SK-N-SH (cell line): Measurements from ENCODE around the gene GAS1. TPM values are rescaled to one million over a fixed set of nuclear protein-coding genes. Genes with fewer than 3 reads are reported as not detected.

Experiments
- CTCF ChIA-PET: fragments of 300-600, 350-600 bp; formaldehyde crosslinking; extraction: SDS; loops from one replicate; lab custom pipeline; 2021; lab: Yijun Ruan, JAX
- POLR2A ChIA-PET: fragments of 350-600 bp; sonication (Branson Sonifier 250); formaldehyde crosslinking; extraction: SDS; loops from one replicate; lab custom pipeline; 2020; ENCODE audit warnings: antibody characterized with exemption, inconsistent platforms; lab: Yijun Ruan, JAX
- DNase-seq: peaks from one replicate; pipeline ENCODE4 v3.0.0; 2012
- H2AFZ ChIP-seq: fragments of 200-600 bp; sonication (generic); 2 replicates; pipeline ENCODE4 v1.8.1; 2016; ENCODE audit warnings: antibody characterized with exemption, mild to moderate bottlenecking, low read depth
- H3F3A ChIP-seq: fragments of 200-600 bp; sonication (generic); replicated peaks from 2 replicates; pipeline ENCODE3; 2016; ENCODE audit warnings: antibody characterized with exemption, mild to moderate bottlenecking; ENCODE audit not compliant: insufficient read depth
- H3K27ac ChIP-seq, 2 experiments: fragments of 200-500 bp in 1 of 2; fragments of 200-600 bp in 1 of 2; sonication (Bioruptor generic) in 1 of 2; sonication (generic), shearing (Covaris generic) in 1 of 2; 2 replicates each; pipeline versions ENCODE4 v1.5.1 to v1.6.1; 2014 to 2016; ENCODE audit warnings: low read depth in 2 of 2, inconsistent platforms in 1 of 2, low read length in 1 of 2, mild to moderate bottlenecking in 1 of 2, mixed read lengths in 1 of 2
- H3K27me3 ChIP-seq: fragments of 200-600 bp; sonication (generic), shearing (Covaris generic); 2 replicates; pipeline ENCODE4 v1.6.1; 2016; ENCODE audit warnings: mixed run types; ENCODE audit not compliant: insufficient read depth
- H3K36me3 ChIP-seq, 2 experiments: fragments of 200-500 bp in 1 of 2; fragments of 200-600 bp in 1 of 2; sonication (Bioruptor generic) in 1 of 2; sonication (generic) in 1 of 2; replicated peaks in 1 of 2; 2 replicates each; pipeline versions ENCODE3 to v1.5.1; 2014 to 2016; ENCODE audit warnings: low read length in 1 of 2, mild to moderate bottlenecking in 1 of 2; ENCODE audit not compliant: insufficient read depth in 2 of 2, control insufficient read depth in 1 of 2
- H3K4me1 ChIP-seq, 2 experiments: fragments of 200-500 bp in 1 of 2; fragments of 200-600 bp in 1 of 2; sonication (Bioruptor generic) in 1 of 2; sonication (generic), shearing (Covaris generic) in 1 of 2; 2 replicates each; pipeline versions ENCODE4 v1.5.1 to v1.6.1; 2014 to 2016; ENCODE audit warnings: low read depth in 1 of 2, low read length in 1 of 2, mixed run types in 1 of 2; ENCODE audit not compliant: insufficient read depth in 2 of 2, control insufficient read depth in 1 of 2
- H3K4me2 ChIP-seq: fragments of 200-600 bp; sonication (generic), shearing (Covaris generic); 2 replicates; pipeline ENCODE4 v1.6.1; 2017; ENCODE audit warnings: mixed run types
- H3K4me3 ChIP-seq, 2 experiments: fragments of 200-500 bp in 1 of 2; fragments of 200-600 bp in 1 of 2; sonication (Bioruptor generic) in 1 of 2; sonication (generic), shearing (Covaris generic) in 1 of 2; 2 replicates each; pipeline versions ENCODE4 v1.5.1 to v1.8.1; 2014 to 2016; ENCODE audit warnings: low read depth in 2 of 2, inconsistent platforms in 1 of 2, low read length in 1 of 2, mild to moderate bottlenecking in 1 of 2, mixed read lengths in 1 of 2, moderate library complexity in 1 of 2
- H3K79me2 ChIP-seq: fragments of 200-600 bp; sonication (generic); 2 replicates; pipeline ENCODE4 v1.8.1; 2017; ENCODE audit warnings: mild to moderate bottlenecking; ENCODE audit not compliant: insufficient read depth
- H3K9ac ChIP-seq: fragments of 200-600 bp; sonication (generic); 2 replicates; pipeline ENCODE4 v1.6.1; 2017; ENCODE audit warnings: mixed run types
- H3K9me2 ChIP-seq: fragments of 200-600 bp; sonication (generic); 2 replicates; pipeline ENCODE4 v1.6.1; 2017; ENCODE audit warnings: mixed run types
- H3K9me3 ChIP-seq: fragments of 200-600 bp; sonication (generic); 2 replicates; pipeline ENCODE4 v1.6.1; 2017; ENCODE audit warnings: mixed run types, mild to moderate bottlenecking, moderate library complexity
- H4K20me1 ChIP-seq: fragments of 200-600 bp; sonication (generic); 2 replicates; pipeline ENCODE4 v1.6.1; 2017; ENCODE audit warnings: mild to moderate bottlenecking, mixed run types; ENCODE audit not compliant: insufficient read depth
- EZH2phosphoT487 ChIP-seq: fragments of 200-600 bp; sonication (generic); IDR thresholded peaks from 2 replicates; pipeline ENCODE4 v1.6.1; 2017; ENCODE audit warnings: low read depth, mixed run types, mild to moderate bottlenecking, antibody characterized with exemption, moderate library complexity, borderline replicate concordance
- FOXM1 ChIP-seq: IDR thresholded peaks from 2 replicates; pipeline ENCODE4 v1.4.0; 2012; ENCODE audit warnings: low read depth, mild to moderate bottlenecking
- POLR2AphosphoS5 ChIP-seq: IDR thresholded peaks from 2 replicates; pipeline ENCODE4 v1.6.1; 2012; ENCODE audit warnings: low read depth, low read length
- RAD21 ChIP-seq: IDR thresholded peaks from 2 replicates; pipeline ENCODE4 v1.6.1; 2012; ENCODE audit warnings: mild to moderate bottlenecking, low read length
- RFX5 ChIP-seq: IDR thresholded peaks from 2 replicates; pipeline ENCODE4 v1.6.1; 2012; ENCODE audit warnings: mild to moderate bottlenecking, improper control_type of control experiment, low read length
- YY1 ChIP-seq: IDR thresholded peaks from 2 replicates; pipeline ENCODE4 v1.4.0; 2012; ENCODE audit warnings: low read depth, mild to moderate bottlenecking
- WGBS: methylation state at CpG from one replicate; pipeline ENCODE4 v1.1.6; 2017; ENCODE audit warnings: low lambda C conversion rate; 5-methylcytosine and 5-hydroxymethylcytosine counted together
- polyA plus RNA-seq, 3 experiments: library from polyadenylated mRNA; depleted of rRNA; stranded (reverse); fragments of >200 nt; gene quantifications; 2 replicates each; pipeline ENCODE4 v1.2.3, GENCODE V29; 2012
- TF ChIP-seq, protein P1 (sequence below): fragments of 150-350 bp; IDR thresholded peaks from 2 replicates; pipeline ENCODE4 v1.6.1; 2017; ENCODE audit warnings: antibody characterized with exemption, low read length, low read depth, borderline replicate concordance

The GAS1 gene
- polyA plus RNA-seq, 1 of the 3 experiments (the other 2 are of a cell fraction): 37.8 TPM

GRCh38 chr9:86942281-86943200, 4.8 kb downstream of the GAS1 start (continued):
- TF ChIP-seq, protein P1, sequence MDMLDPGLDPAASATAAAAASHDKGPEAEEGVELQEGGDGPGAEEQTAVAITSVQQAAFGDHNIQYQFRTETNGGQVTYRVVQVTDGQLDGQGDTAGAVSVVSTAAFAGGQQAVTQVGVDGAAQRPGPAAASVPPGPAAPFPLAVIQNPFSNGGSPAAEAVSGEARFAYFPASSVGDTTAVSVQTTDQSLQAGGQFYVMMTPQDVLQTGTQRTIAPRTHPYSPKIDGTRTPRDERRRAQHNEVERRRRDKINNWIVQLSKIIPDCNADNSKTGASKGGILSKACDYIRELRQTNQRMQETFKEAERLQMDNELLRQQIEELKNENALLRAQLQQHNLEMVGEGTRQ: no peak

GRCh38 chr9:86941197-86941596, 6.1 kb downstream of the GAS1 start:
- H3K27me3 ChIP-seq: no peaks in the 10 kb centered on the region

GRCh38 chr9:86940774-86941173, 6.5 kb downstream of the GAS1 start:
- H3K27me3 ChIP-seq: no peaks in the 10 kb centered on the region
- WGBS: 77% methylated on average over 6 of the region's 6 CpGs
- H3K4me3 ChIP-seq: no peak overlapping the region
- peaks cover 4 to 5% of the 10 kb centered on the region in 2 experiments; a peak in 2 of 4 replicates for H3K4me1 ChIP-seq
- DNase-seq: no peak
- H3K4me2 ChIP-seq: no peak overlapping the region
- POLR2A ChIA-PET: no interaction called here
- H3F3A ChIP-seq: no peaks in the 10 kb centered on the region
- peaks cover 0 to 6% of the 10 kb centered on the region in 2 experiments for H3K36me3 ChIP-seq
- peaks cover 16% of the 10 kb centered on the region for H3K79me2 ChIP-seq
- CTCF ChIA-PET: interaction anchor here (2.2 kb wide), 1 partner anchor 454 kb away, joined by 6 read pairs; no protein-coding TSS in a partner anchor
- H4K20me1 ChIP-seq: no peaks in the 10 kb centered on the region; the same call in 1 of the 2 replicates
- no peak overlapping the region for H3K27ac ChIP-seq
- no peak overlapping the region for H3K9ac ChIP-seq
- TF ChIP-seq FOXM1: no peak
- H3K9me2 ChIP-seq: no peaks in the 10 kb centered on the region
- no peak overlapping the region for H2AFZ ChIP-seq
- no peaks in the 10 kb centered on the region for H3K9me3 ChIP-seq

More at GRCh38 chr9:86941197-86941596, 6.1 kb downstream of the GAS1 start:
- Histone ChIP-seq H3K4me1 (peaks cover 5 to 6% of the 10 kb centered on the region in 2 experiments; a peak in 2 of 4 replicates), H3K9me2 (no peaks in the 10 kb centered on the region), H3F3A (no peaks in the 10 kb centered on the region), H3K27ac (no peak overlapping the region), H3K9me3 (no peaks in the 10 kb centered on the region), H3K4me2 (no peak overlapping the region), H2AFZ (no peak overlapping the region), H3K4me3 (no peak overlapping the region), H4K20me1 (no peaks in the 10 kb centered on the region; the same call in 1 of the 2 replicates), H3K79me2 (peaks cover 16% of the 10 kb centered on the region), H3K9ac (no peak overlapping the region), H3K36me3 (peaks cover 0 to 6% of the 10 kb centered on the region in 2 experiments)
- no peak for DNase-seq
- no peak for TF ChIP-seq YY1
- TF ChIP-seq RFX5: no peak
- TF ChIP-seq EZH2phosphoT487: no peak
- TF ChIP-seq POLR2AphosphoS5: no peak
- TF ChIP-seq RAD21: no peak
- CTCF ChIA-PET: interaction anchor here (0.7 to 2.2 kb wide), 2 partner anchors 8 to 455 kb away, joined by 5 to 6 read pairs; no protein-coding TSS in a partner anchor
- 87% methylated on average over 2 of the region's 2 CpGs for WGBS
- POLR2A ChIA-PET: no interaction called here
